HL-60 (cell line): Measurements from ENCODE around the gene GREB1.

ENCODE experiments used
- GABPA ChIP-seq: IDR thresholded peaks from 2 replicates; pipeline ENCODE4 v1.6.1; 2012; ENCODE audit warnings: low read depth
- POLR2AphosphoS5 ChIP-seq: IDR thresholded peaks from 2 replicates; pipeline ENCODE4 v1.6.1; 2012; ENCODE audit warnings: low read depth
- SPI1 ChIP-seq: IDR thresholded peaks from 2 replicates; pipeline ENCODE4 v1.6.1; 2012; ENCODE audit warnings: low read depth, mild to moderate bottlenecking, borderline replicate concordance
- TF ChIP-seq, protein P1 (sequence below): IDR thresholded peaks from one replicate; pipeline ENCODE4 v1.5.1; 2011; ENCODE audit warnings: low read length, control low read depth, inconsistent platforms; ENCODE audit not compliant: insufficient read depth
- TF ChIP-seq, protein P2 (sequence below): IDR thresholded peaks from 2 replicates; pipeline ENCODE4 v1.6.1; 2012; ENCODE audit warnings: low read depth; ENCODE audit not compliant: insufficient replicate concordance

DNA sequence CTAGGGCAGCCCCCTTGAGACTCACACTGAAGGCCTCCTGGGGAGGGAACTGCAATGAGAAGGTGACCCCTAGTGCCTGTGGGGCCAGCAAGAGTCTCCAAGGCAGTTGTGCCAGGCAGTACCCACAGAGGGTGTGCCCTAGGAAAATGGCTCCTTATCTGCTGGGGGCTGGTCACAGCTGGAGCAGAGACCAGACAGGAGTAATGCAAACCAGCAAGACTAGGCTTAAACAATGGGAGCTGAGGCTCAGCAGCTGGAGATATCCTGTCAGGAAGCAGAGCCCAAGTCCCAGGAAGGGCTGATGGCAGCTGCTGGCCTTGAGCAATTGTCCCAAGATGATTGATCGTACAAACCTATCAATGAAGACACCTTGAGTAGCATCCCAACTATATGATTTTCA lies 41.1 kb upstream of the GREB1 start:
- TF ChIP-seq POLR2AphosphoS5: no peak
- TF ChIP-seq, protein P1, sequence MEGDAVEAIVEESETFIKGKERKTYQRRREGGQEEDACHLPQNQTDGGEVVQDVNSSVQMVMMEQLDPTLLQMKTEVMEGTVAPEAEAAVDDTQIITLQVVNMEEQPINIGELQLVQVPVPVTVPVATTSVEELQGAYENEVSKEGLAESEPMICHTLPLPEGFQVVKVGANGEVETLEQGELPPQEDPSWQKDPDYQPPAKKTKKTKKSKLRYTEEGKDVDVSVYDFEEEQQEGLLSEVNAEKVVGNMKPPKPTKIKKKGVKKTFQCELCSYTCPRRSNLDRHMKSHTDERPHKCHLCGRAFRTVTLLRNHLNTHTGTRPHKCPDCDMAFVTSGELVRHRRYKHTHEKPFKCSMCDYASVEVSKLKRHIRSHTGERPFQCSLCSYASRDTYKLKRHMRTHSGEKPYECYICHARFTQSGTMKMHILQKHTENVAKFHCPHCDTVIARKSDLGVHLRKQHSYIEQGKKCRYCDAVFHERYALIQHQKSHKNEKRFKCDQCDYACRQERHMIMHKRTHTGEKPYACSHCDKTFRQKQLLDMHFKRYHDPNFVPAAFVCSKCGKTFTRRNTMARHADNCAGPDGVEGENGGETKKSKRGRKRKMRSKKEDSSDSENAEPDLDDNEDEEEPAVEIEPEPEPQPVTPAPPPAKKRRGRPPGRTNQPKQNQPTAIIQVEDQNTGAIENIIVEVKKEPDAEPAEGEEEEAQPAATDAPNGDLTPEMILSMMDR: no peak
- TF ChIP-seq, protein P2, sequence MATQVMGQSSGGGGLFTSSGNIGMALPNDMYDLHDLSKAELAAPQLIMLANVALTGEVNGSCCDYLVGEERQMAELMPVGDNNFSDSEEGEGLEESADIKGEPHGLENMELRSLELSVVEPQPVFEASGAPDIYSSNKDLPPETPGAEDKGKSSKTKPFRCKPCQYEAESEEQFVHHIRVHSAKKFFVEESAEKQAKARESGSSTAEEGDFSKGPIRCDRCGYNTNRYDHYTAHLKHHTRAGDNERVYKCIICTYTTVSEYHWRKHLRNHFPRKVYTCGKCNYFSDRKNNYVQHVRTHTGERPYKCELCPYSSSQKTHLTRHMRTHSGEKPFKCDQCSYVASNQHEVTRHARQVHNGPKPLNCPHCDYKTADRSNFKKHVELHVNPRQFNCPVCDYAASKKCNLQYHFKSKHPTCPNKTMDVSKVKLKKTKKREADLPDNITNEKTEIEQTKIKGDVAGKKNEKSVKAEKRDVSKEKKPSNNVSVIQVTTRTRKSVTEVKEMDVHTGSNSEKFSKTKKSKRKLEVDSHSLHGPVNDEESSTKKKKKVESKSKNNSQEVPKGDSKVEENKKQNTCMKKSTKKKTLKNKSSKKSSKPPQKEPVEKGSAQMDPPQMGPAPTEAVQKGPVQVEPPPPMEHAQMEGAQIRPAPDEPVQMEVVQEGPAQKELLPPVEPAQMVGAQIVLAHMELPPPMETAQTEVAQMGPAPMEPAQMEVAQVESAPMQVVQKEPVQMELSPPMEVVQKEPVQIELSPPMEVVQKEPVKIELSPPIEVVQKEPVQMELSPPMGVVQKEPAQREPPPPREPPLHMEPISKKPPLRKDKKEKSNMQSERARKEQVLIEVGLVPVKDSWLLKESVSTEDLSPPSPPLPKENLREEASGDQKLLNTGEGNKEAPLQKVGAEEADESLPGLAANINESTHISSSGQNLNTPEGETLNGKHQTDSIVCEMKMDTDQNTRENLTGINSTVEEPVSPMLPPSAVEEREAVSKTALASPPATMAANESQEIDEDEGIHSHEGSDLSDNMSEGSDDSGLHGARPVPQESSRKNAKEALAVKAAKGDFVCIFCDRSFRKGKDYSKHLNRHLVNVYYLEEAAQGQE: no peak
- no peak for TF ChIP-seq SPI1
- no peak for TF ChIP-seq GABPA
